Measurements from ENCODE around the gene RAB37.

GRCh38 chr17:74743755-74744154 is 6.7 kb downstream of the RAB37 start:
- TF ChIP-seq ZNF18 (tag by site-specific recombination; IDR thresholded peaks at IDR 0.05) (no peak), ZNF704 (tag by site-specific recombination; IDR thresholded peaks at IDR 0.05) (no peak), ZNF416 (tag by site-specific recombination; IDR thresholded peaks at IDR 0.05) (no peak)

Data from HEK293 (cell line).